Spleen (tissue), 7 donors: ENCODE measurements around the gene ETV6.

Experiments used
- CTCF ChIP-seq, 11 experiments: fragments of 200-600 bp in 7 of 11; fragments of 450-650 bp in 4 of 11; sonication (generic) in 4 of 11; IDR thresholded peaks in 8 of 11; conservative IDR thresholded peaks in 3 of 11; 1 replicate in 7 of 11; 2 replicates in 4 of 11; pipeline versions ENCODE4 v1.4.0 to v1.8.0; 2016 to 2021; ENCODE audit warnings: antibody characterized with exemption in 11 of 11, inconsistent platforms in 4 of 11, mild to moderate bottlenecking in 1 of 11
- POLR2AphosphoS5 ChIP-seq, 3 donors: sonication (generic); formaldehyde crosslinking; IDR thresholded peaks; one replicate each; pipeline ENCODE4 v1.5.1; 2017; ENCODE audit warnings: antibody characterized with exemption in 3 of 3
- donor health status: DM: no; HTN: no; CAD: no; lungs with moderate emphysema.
- donor health status: DM: no; HTN: no; CAD: no.
- donor health status: DM: no; HTN: no; CAD: no.

- TF ChIP-seq CTCF (IDR thresholded peaks at IDR 0.05 in 8 of 11, conservative IDR thresholded peaks at IDR 0.05 in 3 of 11) (no peak), POLR2AphosphoS5 (IDR thresholded peaks at IDR 0.05) (no peak)
Measured at GRCh38 chr12:11662369-11662768, 12.9 kb downstream of the ETV6 start.
